Upper lobe of right lung (tissue), 1 donor: ENCODE results near the gene TSSK1B. TPM values are rescaled to one million over a fixed set of nuclear protein-coding genes. Genes with fewer than 3 reads are reported as not detected.
"Not testable (repeated sequence)": the region's sequence is repeated elsewhere in the genome, so short reads cannot be mapped to it uniquely, and the experiment has no call there.

Experiments used
- ATAC-seq: fragments of 200-7000 bp; cut with Tn5 transposase; one replicate; pipeline ENCODE4 v1.9.1; 2020; ENCODE audit warnings: mild to moderate bottlenecking, moderate library complexity
- DNase-seq: peaks from one replicate; pipeline ENCODE4 v3.0.0-alpha.2; 2020
- H3K27ac ChIP-seq: fragments of 200-600 bp; one replicate; pipeline ENCODE4 v1.8.0; 2022
- H3K27me3 ChIP-seq: fragments of 200-600 bp; one replicate; pipeline ENCODE4 v1.8.0; 2022; ENCODE audit warnings: mild to moderate bottlenecking
- H3K36me3 ChIP-seq: fragments of 200-600 bp; one replicate; pipeline ENCODE4 v1.8.0; 2022
- H3K4me1 ChIP-seq: fragments of 200-600 bp; one replicate; pipeline ENCODE4 v1.8.0; 2022
- H3K4me3 ChIP-seq: fragments of 200-600 bp; one replicate; pipeline ENCODE4 v1.8.0; 2022; ENCODE audit warnings: mild to moderate bottlenecking
- H3K9me3 ChIP-seq: fragments of 200-600 bp; one replicate; pipeline ENCODE4 v1.8.0; 2022
- intact Hi-C: fragments of 100-400 bp; cut with DNase I; formaldehyde crosslinking; loops from one replicate; pipeline ENCODE4 v1.11.0; 2022
- total RNA-seq: library from RNA; stranded (reverse); fragmentation: NEBNext Ultra II Directional; extraction: Animal tissue kit (Norgen Biotek cat#: 25700); gene quantifications from one replicate; pipeline ENCODE4 v1.2.1, GENCODE V29; 2021
- TF ChIP-seq, protein P1 (sequence below): fragments of 200-600 bp; IDR thresholded peaks from one replicate; pipeline ENCODE4 v1.8.0; 2022; ENCODE audit warnings: antibody characterized with exemption
- donor health status: DM: no; HTN: yes; CAD: no; lungs with severe emphysema.

Gene TSSK1B
- total RNA-seq, 1 donor from 2014 or later, result not detected

DNA sequence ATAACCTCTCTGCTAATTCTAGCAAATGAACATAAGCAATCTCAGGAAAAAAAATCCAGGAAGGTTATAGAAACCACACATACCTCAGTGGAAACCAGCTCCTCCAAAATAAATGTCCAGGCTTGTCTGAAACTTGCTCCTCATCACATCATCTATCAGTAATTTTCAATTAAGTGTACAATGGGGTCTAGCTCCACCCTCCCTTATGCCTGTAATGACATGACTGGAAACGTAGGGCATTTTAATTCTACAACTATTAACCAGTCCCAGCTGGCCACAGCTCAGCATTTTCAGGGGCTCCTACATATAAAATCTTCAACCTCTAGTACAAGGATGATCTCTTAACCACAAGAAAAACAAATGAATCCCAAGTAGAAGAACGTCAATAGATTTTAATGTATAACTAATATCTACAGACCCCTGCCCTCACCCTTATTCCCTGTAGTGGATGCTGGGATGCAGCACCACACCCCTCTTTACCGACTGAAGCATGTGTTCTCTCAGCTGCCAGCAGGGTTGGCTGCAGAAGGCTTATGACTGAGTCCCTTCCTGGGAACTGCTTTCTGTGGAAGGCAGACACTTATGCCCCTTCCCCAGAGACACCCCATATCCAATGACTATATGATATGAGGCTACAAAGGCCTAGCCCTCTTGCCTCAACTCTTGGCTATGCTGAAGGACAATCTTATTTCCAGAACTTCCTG is 6.8 kb downstream of the TSSK1B start:
- DNase-seq, result no peak
- intact Hi-C loops, result no loop called here
- H3K4me1 ChIP-seq, result no peaks in the 10 kb centered on the region
- TF ChIP-seq, protein P1, sequence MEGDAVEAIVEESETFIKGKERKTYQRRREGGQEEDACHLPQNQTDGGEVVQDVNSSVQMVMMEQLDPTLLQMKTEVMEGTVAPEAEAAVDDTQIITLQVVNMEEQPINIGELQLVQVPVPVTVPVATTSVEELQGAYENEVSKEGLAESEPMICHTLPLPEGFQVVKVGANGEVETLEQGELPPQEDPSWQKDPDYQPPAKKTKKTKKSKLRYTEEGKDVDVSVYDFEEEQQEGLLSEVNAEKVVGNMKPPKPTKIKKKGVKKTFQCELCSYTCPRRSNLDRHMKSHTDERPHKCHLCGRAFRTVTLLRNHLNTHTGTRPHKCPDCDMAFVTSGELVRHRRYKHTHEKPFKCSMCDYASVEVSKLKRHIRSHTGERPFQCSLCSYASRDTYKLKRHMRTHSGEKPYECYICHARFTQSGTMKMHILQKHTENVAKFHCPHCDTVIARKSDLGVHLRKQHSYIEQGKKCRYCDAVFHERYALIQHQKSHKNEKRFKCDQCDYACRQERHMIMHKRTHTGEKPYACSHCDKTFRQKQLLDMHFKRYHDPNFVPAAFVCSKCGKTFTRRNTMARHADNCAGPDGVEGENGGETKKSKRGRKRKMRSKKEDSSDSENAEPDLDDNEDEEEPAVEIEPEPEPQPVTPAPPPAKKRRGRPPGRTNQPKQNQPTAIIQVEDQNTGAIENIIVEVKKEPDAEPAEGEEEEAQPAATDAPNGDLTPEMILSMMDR, result no peak
- no peak for ATAC-seq
- H3K36me3 ChIP-seq, result no peaks in the 10 kb centered on the region
- H3K9me3 ChIP-seq, result no peaks in the 10 kb centered on the region
- no peaks in the 10 kb centered on the region for H3K27me3 ChIP-seq
- H3K4me3 ChIP-seq, result no peak overlapping the region
- no peak overlapping the region for H3K27ac ChIP-seq

DNA sequence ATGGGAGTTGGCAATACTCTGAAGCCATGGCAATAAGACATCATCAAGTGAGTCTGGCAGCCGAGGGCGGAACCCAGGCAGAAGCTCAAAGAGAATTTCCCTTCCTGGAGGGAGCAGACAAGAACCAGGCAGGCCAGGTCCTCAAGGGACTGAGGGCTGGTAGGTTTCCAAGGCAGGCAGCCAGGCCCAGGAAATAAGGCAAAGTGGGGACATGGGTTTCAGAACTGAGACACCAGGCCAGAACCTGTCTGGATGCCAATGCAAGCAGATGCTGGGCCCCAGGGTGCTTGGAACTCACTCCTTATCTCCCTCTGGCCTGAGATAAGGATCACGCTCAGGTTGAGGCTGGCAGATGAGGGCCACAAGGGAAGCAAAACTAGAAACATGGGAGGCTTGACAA is 8.9 kb downstream of the TSSK1B start:
- DNase-seq, result no peak
- H3K4me1 ChIP-seq, result no peaks in the 10 kb centered on the region
- H3K27me3 ChIP-seq, result no peaks in the 10 kb centered on the region
- no peak overlapping the region for H3K27ac ChIP-seq
- no peaks in the 10 kb centered on the region for H3K9me3 ChIP-seq
- intact Hi-C loops, result no loop called here
- no peaks in the 10 kb centered on the region for H3K36me3 ChIP-seq
- TF ChIP-seq, protein P1, result no peak
- no peak for ATAC-seq
- no peak overlapping the region for H3K4me3 ChIP-seq

DNA sequence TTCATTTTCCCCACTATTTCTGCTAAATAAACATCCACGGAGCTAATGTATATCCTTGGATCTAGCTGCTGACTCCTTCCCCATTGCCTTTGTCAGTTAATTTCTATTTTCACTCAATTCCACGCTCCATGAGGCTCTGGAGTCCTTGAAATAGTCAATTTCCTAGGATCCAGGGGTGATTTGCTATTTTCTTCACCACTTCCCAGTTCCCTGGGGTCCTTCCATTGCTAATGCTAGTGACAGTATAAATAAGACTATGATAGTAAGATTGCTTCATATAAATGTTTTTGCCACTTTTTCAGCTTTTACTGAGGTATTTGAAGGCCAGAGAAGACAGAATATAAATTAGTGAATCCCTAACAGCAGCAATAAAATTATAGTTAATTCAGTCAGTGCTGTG is 13.1 kb downstream of the TSSK1B start:
- ATAC-seq (no peak), DNase-seq (no peak)
- no peak overlapping the region for H3K27ac ChIP-seq
- intact Hi-C loops, result no loop called here
- no peaks in the 10 kb centered on the region for H3K36me3 ChIP-seq
- no peaks in the 10 kb centered on the region for H3K4me1 ChIP-seq
- H3K27me3 ChIP-seq, result no peaks in the 10 kb centered on the region
- no peaks in the 10 kb centered on the region for H3K9me3 ChIP-seq
- TF ChIP-seq, protein P1, result no peak
- no peak overlapping the region for H3K4me3 ChIP-seq

DNA sequence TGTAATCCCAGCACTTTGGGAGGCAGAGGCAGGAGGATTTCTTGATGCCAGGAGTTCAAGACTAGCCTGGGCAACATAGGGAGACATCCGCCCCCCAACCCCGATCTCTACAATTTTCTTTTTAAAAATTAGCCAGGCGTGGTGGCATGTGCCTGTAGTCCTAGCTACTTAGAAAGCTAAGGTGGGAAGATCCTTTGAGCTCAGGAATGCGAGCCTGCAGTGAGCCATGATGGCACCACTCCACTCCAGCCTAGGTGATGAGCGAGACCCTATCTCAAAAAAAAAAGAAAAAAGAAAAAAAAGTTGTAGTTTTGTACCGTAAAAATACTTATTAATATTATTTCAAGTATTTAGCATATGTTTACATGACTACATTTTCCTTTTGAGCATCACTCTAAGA is 29.3 kb downstream of the TSSK1B start:
- TF ChIP-seq, protein P1, result no peak
- DNase-seq, result no peak
- intact Hi-C loops, result no loop called here

DNA sequence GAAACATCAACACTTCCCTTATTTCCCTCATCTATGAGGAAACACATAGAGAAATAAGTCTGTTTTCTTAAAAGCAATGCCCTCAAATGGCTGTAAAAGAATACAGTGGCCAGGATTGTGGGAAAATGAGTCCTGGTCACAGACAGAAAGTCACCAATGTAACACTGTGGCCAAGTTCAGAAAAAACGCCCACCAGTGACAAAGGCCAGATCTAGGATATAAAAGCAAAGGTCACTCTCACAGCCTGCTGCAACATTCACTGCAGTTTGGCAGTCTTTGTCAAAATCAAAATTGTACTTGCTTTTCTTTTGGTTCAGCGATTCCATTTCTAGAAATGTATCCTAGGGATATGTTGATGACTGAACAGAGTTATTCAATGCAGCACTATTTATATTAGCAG is 30.5 kb downstream of the TSSK1B start:
- no peak overlapping the region for H3K27ac ChIP-seq
- H3K4me1 ChIP-seq, result no peaks in the 10 kb centered on the region
- intact Hi-C loops, result no loop called here
- H3K36me3 ChIP-seq, result no peaks in the 10 kb centered on the region
- no peaks in the 10 kb centered on the region for H3K9me3 ChIP-seq
- ATAC-seq (no peak), DNase-seq (no peak)
- no peaks in the 10 kb centered on the region for H3K27me3 ChIP-seq
- H3K4me3 ChIP-seq, result no peak overlapping the region
- TF ChIP-seq, protein P1, result no peak

More for the DNA sequence above, 29.3 kb downstream of the TSSK1B start:
- no peaks in the 10 kb centered on the region for H3K4me1 ChIP-seq
- H3K27ac ChIP-seq, result no peak overlapping the region
- no peaks in the 10 kb centered on the region for H3K27me3 ChIP-seq
- no peaks in the 10 kb centered on the region for H3K36me3 ChIP-seq
- no peaks in the 10 kb centered on the region for H3K9me3 ChIP-seq
- no peak overlapping the region for H3K4me3 ChIP-seq
- no peak for ATAC-seq

DNA sequence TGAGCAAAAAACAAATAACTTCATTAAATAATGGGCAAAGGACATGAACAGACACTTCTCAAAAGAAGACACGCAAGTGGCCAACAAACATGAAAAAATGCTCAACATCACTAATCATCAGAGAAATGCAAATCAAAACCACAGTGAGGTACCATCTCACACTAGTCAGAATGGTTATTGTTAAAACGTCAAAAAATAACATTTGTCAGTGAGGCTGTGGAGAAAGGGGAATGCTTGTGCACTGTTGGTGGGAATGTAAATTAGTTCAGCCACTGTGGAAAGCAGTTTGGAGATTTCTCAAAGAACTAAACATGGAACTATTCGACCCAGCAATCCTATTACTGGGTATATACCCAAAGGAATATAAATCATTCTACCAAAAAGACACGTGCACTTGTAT is 36.8 kb downstream of the TSSK1B start:
- H3K27ac ChIP-seq, H3K9me3 ChIP-seq, ATAC-seq, H3K36me3 ChIP-seq, DNase-seq, intact Hi-C loops, H3K4me1 ChIP-seq, H3K4me3 ChIP-seq: not testable (repeated sequence)
- H3K27me3 ChIP-seq, result peaks cover 10% of the 10 kb centered on the region
